VCaP (cell line): Measurements from ENCODE around the gene FXYD1.
"Not testable (repeated sequence)": the region's sequence is repeated elsewhere in the genome, so short reads cannot be mapped to it uniquely, and the experiment has no call there.

Experiments
- H3K27ac ChIP-seq: fragments of 450-650 bp; 2 replicates; pipeline ENCODE4 v1.5.1; 2017
- CTCF ChIP-seq: fragments of 450-650 bp; conservative IDR thresholded peaks from 2 replicates; pipeline ENCODE4 v1.5.1; 2017; ENCODE audit warnings: mild to moderate bottlenecking, moderate library complexity

FXYD1 gene

GRCh38 chr19:35151273-35152065 is 12.8 kb downstream of the FXYD1 start:
- no peak for TF ChIP-seq CTCF
- no peak overlapping the region for H3K27ac ChIP-seq

DNA sequence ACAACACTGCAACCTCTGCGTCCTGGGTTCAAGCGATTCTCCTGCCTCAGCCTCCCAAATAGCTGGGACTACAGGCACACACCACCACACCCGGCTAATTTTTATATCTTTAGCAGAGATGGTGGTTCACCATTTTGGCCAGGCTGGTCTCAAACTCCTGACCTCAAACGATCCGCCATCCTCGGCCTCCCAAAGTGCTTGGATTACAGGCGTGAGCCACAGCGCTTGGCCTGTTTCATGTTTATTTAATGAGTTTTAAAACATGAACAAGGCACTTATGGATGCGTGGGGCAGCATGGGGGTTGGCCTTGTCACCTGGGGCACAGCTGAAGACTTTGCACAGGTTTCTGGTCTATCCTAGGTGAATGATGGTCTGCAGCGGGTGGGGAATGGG is 14.5 kb downstream of the FXYD1 start:
- H3K27ac ChIP-seq = not testable (repeated sequence)

- H3K27ac ChIP-seq = peak overlapping the region; percentile 35; the same call in 1 of the 2 replicates
- TF ChIP-seq CTCF = peak; percentile 78
Measured at GRCh38 chr19:35153701-35154524, 15.3 kb downstream of the FXYD1 start.

DNA sequence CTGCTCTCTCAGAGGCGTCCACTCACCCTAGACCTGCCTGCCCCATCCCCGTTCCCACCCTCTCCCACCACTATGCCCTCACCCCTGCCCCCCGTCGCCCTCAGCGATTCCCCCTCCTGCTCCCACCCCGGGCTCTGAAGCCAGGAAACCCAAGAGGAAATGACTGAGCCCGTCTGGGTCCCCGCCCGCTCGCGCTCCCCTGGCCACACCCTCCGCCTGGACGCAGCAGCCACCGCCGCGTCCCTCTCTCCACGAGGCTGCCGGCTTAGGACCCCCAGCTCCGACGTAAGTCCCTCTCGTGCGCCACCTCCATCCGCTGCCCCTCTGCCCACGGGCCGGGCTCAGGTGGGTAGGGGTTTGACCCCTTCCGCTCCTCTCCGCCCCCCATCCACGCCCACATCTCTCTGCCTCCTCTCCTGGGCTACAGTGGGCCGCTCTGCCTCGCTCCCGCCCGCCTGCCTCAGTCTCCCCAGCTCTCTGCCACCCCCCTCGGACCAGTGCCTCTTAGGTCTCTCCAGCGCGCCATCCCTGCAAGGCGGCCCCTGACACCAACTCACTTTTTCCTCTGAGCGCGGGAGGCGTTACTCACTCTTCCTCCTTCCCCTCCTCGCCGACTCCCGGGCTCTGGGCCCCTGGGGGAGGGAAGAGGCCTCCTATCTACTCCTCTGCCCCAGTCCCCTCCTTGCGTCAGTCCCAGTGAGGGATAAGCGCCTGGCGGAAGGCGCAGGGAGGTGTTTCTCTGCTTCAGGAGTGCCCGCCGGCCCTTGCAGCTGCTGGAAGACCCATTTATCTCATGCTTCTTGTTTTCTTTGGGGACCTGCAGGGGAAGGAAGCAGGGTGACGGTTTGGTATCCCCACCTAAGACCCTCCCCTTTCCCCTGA is 16.1 kb downstream of the FXYD1 start, which contains the start of gene FXYD5:
TSS of gene FXYD5 (plus strand) at position 211 of the 882 bp plus-strand sequence. CDS start 816 bp downstream, outside the sequence.
- peak within 1 kb of the TSS; percentile 35; the same call in 1 of the 2 replicates for H3K27ac ChIP-seq
- no peak for TF ChIP-seq CTCF

DNA sequence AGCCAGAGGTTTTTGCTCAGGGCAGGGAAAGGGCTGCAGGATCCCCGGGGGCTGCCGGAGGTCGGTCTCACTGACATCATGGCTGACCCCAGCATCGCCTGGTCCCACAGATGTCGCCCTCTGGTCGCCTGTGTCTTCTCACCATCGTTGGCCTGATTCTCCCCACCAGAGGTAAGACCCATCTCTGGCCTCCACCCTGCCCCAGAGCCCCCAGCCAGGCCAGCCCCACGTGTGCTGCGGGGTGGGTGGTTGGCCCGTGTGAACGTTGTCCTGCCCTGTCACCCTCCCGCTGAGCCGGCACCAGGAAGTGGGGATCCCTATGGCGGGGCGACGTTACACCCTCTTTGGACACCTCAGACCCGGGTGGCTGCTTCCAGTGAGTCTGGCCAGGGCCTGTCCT is 16.8 kb downstream of the FXYD1 start:
- H3K27ac ChIP-seq = no peak overlapping the region
- no peak for TF ChIP-seq CTCF

- no peak overlapping the region for H3K27ac ChIP-seq
Measured at GRCh38 chr19:35155981-35156672, 17.5 kb downstream of the FXYD1 start.

More at GRCh38 chr19:35155981-35156672, 17.5 kb downstream of the FXYD1 start:
- no peak for TF ChIP-seq CTCF
